ENCODE measurements around the gene HMGXB3.
A peak's percentile ranks its signal among the peaks of the same experiment; 100 is the strongest.

Gene HMGXB3

DNA sequence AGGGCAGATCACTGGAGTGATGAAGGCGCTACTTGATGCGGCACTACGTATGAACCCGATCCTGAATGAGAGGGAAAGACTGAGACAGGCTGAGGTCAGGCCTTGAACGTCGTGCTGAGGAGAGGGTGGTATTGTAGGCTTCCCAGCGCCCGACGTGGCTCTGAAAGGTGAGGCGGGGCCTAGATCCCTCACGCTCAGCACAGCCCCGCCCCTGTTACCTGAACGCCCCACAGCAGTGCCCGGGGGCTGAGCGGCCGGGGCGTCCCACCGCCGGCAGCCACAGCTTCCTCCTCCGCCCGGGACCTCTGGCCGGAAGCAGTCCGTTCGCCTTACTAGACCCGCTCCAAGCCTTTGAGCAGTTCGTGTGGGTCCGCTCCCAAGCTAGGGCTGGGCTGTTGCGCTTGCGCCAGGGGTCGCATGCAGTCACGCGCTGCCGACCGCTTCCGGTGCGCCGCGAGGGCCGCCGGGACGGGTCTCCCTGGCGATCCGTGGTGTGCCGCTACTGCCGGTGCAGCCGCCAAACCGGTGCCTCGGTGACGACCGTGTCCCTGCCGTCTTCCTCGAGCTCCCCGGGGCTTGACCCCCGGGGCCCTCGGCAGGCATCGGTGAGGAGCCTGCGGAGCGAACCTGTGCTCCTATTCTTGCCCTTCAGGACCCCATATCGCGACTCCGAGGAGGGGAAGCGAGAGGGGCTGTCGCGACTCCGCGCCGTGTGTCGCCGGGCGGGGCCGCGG is at the start of gene HMGXB3, which contains the start of gene TIGD6:
Gene HMGXB3, plus strand, starts transcription at position 484 of the 734 bp plus-strand sequence. CDS start 4,114 bp downstream, outside the sequence.
Gene TIGD6, minus strand, starts transcription at position 399 of the 734 bp plus-strand sequence. CDS start 4,306 bp downstream, outside the sequence.
- peak; percentile 48 to 94 (median 90) for DNase-seq

DNA sequence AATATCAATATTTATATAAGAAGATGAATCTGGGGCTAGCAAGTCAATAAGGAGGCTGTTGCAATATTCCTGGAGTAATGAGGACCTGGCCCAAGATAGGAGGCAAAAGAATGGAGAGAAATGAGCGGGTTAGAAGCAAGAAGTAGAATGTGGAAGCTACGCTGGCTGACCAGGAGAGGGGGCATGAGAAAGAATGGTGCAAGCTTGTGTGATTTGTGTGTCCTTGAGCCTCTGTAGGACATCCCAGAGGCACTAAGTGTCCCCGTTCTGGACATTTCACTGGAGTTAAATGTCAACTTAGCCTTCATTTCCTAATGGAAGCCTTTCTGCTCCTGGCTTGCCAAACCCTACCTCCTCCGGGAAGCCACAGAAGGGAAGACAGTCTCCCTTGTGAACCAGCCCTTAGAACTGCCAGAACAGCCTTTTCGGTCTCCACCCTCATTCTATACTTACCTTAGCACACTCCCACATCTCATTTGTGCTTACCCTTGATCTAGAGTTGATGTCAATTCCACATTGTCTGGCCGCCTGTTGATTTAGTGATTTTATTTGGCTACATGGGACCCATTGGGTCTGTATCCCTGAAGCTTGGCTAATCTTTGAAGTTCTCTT is 49.3 kb upstream of the HMGXB3 start:
- no peak for DNase-seq

DNA sequence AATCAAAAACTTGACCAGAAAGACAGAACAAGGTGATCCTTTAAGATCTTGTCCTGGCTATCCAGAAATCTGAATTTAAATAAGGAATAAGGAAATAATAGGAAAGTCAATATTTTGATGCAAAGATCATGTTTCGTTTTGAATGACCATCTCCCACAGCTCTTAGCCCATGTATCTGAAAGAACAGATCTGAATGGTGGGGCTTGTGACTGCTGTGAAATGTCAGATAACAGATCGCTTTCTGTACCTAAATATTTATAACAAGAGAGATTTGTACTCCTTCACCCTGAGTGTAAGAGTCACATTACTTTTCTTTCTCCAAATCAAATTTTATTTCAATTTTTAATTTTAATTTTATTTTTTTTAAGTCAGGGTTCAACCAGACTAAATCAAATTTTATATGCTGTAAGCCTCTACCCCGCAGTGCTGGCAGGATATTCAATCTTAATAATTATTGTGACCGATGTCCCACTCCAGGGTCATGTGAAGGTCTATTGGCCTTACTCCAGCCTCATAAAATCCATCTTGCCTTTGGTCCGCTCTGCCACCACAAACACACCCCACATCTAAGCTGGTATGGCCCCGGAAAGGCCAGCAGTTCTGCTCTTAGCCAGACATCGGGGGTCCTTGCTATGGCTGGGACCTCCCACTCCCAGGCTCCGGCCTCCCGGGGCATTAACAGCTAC is 47.0 kb upstream of the HMGXB3 start:
- no peak for DNase-seq

DNA sequence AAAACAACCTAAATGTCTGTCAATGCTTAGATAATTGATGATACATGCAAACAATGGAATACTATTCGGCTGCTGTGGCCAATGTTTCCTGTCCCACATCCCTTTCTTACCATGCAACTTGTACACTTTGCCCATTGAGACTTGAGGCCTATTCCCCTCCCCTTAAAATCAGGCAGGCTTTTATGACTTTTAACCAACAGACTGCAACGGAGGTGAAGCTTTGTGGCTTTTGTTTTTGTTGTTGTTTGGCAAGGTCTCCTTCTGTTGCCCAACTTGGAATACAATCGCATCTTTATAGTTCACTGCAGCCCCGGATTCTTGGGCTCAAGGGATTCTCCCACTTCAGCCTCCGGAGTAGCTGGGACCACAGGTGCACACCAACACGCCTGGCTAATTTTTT is 45.7 kb upstream of the HMGXB3 start:
- DNase-seq: no peak

- DNase-seq: no peak
Measured at GRCh38 chr5:149956685-149957084, 43.9 kb upstream of the HMGXB3 start.

DNA sequence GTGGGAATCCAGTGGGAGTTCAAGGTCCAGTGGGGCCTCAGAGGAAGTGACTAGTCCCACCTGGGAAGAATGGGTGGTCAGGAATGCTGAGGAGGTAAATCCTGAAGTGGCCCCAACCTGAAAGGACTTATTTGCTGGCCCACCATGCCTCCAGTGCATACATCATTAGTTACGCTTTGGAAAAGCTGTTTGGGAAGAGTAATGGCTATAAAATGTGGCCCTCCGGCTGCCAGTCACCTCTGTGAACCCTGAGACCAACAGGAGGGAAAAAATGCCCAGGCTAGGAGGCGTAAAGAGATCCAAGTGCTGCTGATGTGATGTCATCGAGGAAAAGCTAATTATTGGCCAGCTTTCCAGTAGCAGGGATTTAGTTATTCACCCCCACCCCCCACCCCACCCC is 42.7 kb upstream of the HMGXB3 start:
- no peak for DNase-seq

GRCh38 chr5:149959406-149960236 is 40.9 kb upstream of the HMGXB3 start:
- DNase-seq: peak in 1 of 14 donors; percentile 8

GRCh38 chr5:149960272-149961185 is 40.0 kb upstream of the HMGXB3 start, which contains the start of gene SLC26A2:
Gene SLC26A2, plus strand, starts transcription at chr5:149960758. Its CDS starts 16,895 bp downstream, at chr5:149977653.
- peak; percentile 77 to 99 (median 94) for DNase-seq

GRCh38 chr5:149961186-149961685 is 39.3 kb upstream of the HMGXB3 start:
- peak in 2 of 14 donors; percentile 47 to 52 for DNase-seq

- DNase-seq: peak in 1 of 14 donors; percentile 62
Measured at GRCh38 chr5:149961957-149962409, 38.6 kb upstream of the HMGXB3 start.

GRCh38 chr5:149962601-149963300 is 37.8 kb upstream of the HMGXB3 start:
- no peak for DNase-seq

- no peak for DNase-seq
Measured at GRCh38 chr5:149963729-149964128, 36.8 kb upstream of the HMGXB3 start.

DNA sequence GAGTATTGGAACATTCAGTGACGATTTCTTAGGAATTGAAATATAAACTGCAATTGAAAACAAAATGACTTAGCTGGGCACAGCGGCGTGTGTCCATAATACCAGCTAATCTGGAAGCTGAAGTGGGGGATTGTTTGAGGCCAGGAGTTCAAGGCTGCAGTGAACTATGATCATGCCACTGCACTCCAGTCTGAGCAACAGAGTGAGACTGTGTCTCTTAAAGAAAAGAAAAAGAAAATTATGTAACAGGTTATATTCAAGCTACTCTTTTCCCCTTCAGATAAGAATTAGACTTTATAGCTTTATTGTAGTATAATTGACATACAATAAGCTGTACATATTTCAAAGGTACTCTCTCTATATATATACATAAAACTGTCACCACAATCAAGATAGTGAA is 33.6 kb upstream of the HMGXB3 start:
- DNase-seq: no peak

GRCh38 chr5:149969181-149969930 is 31.2 kb upstream of the HMGXB3 start:
- DNase-seq: peak in 1 of 14 donors; percentile 81

GRCh38 chr5:149975409-149975808 is 25.1 kb upstream of the HMGXB3 start:
- DNase-seq: peak in 1 of 14 donors; percentile 11

GRCh38 chr5:149979896-149980295 is 20.6 kb upstream of the HMGXB3 start:
- DNase-seq: no peak

DNA sequence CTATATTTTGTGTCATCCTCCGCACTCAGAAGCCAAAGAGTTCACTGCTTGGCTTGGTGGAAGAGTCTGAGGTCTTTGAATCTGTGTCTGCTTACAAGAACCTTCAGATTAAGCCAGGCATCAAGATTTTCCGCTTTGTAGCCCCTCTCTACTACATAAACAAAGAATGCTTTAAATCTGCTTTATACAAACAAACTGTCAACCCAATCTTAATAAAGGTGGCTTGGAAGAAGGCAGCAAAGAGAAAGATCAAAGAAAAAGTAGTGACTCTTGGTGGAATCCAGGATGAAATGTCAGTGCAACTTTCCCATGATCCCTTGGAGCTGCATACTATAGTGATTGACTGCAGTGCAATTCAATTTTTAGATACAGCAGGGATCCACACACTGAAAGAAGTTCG is 19.3 kb upstream of the HMGXB3 start:
- DNase-seq: no peak

- DNase-seq: no peak
Measured at GRCh38 chr5:149982505-149982904, 18.0 kb upstream of the HMGXB3 start.

GRCh38 chr5:149988126-149988525 is 12.4 kb upstream of the HMGXB3 start:
- no peak for DNase-seq

All from C1 segment of cervical spinal cord (tissue), 14 donors.